Hepatocyte (in vitro differentiated cells): ENCODE results near the gene TTLL4.

Experiments used
- CTCF ChIP-seq: fragments of 200-600 bp; sonication (generic); IDR thresholded peaks from 2 replicates; pipeline ENCODE4 v1.5.1; 2016; ENCODE audit warnings: antibody characterized with exemption, mild to moderate bottlenecking; ENCODE audit not compliant: poor library complexity
- EZH2 ChIP-seq: fragments of 200-600 bp; sonication (generic); IDR thresholded peaks from 2 replicates; pipeline ENCODE4 v1.6.1; 2016; ENCODE audit warnings: antibody characterized with exemption, mild to moderate bottlenecking, borderline replicate concordance

DNA sequence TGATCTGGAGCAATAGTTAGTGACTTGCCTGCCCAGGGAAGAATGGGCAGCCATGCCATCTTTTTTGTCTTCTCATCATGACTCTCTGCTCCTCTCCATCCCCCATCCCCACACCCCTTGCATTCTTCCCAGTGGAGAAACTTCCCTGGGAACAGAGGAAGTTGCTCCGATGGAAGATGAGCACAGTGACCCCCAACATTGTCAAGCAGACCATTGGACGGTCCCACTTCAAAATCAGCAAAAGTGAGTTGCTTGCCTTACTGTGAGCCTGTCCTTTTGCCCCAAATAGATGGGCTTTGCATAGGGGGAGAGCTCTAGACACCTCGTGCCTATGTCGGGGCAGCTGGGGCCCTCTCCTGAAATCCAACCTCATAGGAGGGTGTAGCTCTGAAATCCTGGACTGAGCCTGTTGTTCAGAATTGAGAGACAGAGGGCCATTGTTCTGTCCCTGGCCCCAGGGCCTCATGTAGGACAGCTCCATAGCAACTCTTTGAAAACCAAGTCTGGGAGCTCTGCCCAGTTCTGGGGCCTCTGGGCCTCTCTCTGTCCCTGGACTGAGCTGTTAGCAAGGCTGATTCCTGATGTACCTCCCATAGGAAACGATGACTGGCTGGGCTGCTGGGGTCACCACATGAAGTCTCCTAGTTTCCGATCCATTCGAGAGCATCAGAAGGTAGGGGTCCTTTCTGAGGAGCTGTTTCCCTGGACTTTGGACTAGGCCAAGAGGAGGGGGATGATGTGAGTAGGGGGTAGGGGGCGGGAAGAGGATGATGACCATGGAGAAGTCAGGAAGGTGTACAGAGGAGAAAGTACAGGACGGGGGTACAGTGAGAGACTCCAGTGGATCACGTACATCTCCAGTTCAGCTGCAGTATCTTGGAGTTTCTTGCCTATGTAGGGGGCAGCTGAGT lies 35.2 kb downstream of the TTLL4 start:
- TF ChIP-seq CTCF (no peak), EZH2 (no peak)
